OCI-LY7 (cell line): Measurements from ENCODE around the gene TCFL5.

Source experiments
- CTCF ChIP-seq: fragments of 200-600 bp; sonication (generic); conservative IDR thresholded peaks from 2 replicates; pipeline ENCODE4 v1.5.1; 2014; ENCODE audit warnings: mild to moderate bottlenecking, antibody characterized with exemption, low read length, moderate library complexity, mixed read lengths
- EZH2phosphoT487 ChIP-seq: fragments of 200-600 bp; sonication (generic); IDR thresholded peaks from 2 replicates; pipeline ENCODE4 v1.6.1; 2018; ENCODE audit warnings: low read depth, borderline replicate concordance, mild to moderate bottlenecking, mixed run types, antibody characterized with exemption, low read length, moderate library complexity, mixed read lengths

GRCh38 chr20:62820962-62821725, 40.5 kb downstream of the TCFL5 start:
- no peak for TF ChIP-seq CTCF
- TF ChIP-seq EZH2phosphoT487: no peak
